ENCODE data around the gene GBF1.
A peak's percentile ranks its signal among the peaks of the same experiment; 100 is the strongest.
"Not testable (repeated sequence)": the region's sequence is repeated elsewhere in the genome, so short reads cannot be mapped to it uniquely, and the experiment has no call there.

Gene GBF1

GRCh38 chr10:102231357-102232318 lies 13.7 kb upstream of the GBF1 start:
- no peak for DNase-seq (ENCODE audit: low spot score)

- no peak for DNase-seq (ENCODE audit: low spot score)
These were observed 11.3 kb upstream of the GBF1 start for GRCh38 chr10:102233997-102234396.

GRCh38 chr10:102234888-102235597 lies 10.3 kb upstream of the GBF1 start:
- no peak for DNase-seq (ENCODE audit: low spot score)

- DNase-seq (ENCODE audit: low spot score): no peak
These were observed 9.8 kb upstream of the GBF1 start for GRCh38 chr10:102235598-102235920.

- DNase-seq (ENCODE audit: low spot score): no peak
These were observed 9.3 kb upstream of the GBF1 start for GRCh38 chr10:102236006-102236405.

- no peak for DNase-seq (ENCODE audit: low spot score)
These were observed 7.5 kb upstream of the GBF1 start for GRCh38 chr10:102237711-102238252.

- DNase-seq (ENCODE audit: low spot score): no peak
These were observed 4.8 kb upstream of the GBF1 start for GRCh38 chr10:102240467-102241031.

GRCh38 chr10:102241032-102241443 lies 4.3 kb upstream of the GBF1 start:
- no peak for DNase-seq (ENCODE audit: low spot score)

GRCh38 chr10:102241444-102242117 lies 3.8 kb upstream of the GBF1 start, which contains the start of gene PITX3:
PITX3 (minus strand) TSS chr10:102241512; CDS start chr10:102232080, 9,432 bp downstream.
- DNase-seq (ENCODE audit: low spot score): peak; percentile 40

GRCh38 chr10:102242118-102242485 lies 3.2 kb upstream of the GBF1 start:
- DNase-seq (ENCODE audit: low spot score): no peak

- no peak for DNase-seq (ENCODE audit: low spot score)
These were observed 2.0 kb upstream of the GBF1 start for GRCh38 chr10:102243309-102243708.

GRCh38 chr10:102245932-102246251 lies 560 bp downstream of the GBF1 start:
- DNase-seq (ENCODE audit: low spot score): no peak

GRCh38 chr10:102246261-102246660 lies 929 bp downstream of the GBF1 start:
- no peak for DNase-seq (ENCODE audit: low spot score)

GRCh38 chr10:102247734-102248133 lies 2.4 kb downstream of the GBF1 start:
- no peak for DNase-seq (ENCODE audit: low spot score)

GRCh38 chr10:102252508-102252907 lies 7.2 kb downstream of the GBF1 start:
- not testable (repeated sequence) for DNase-seq (ENCODE audit: low spot score)

GRCh38 chr10:102254426-102254825 lies 9.1 kb downstream of the GBF1 start:
- no peak for DNase-seq (ENCODE audit: low spot score)

GRCh38 chr10:102255404-102255803 lies 10.1 kb downstream of the GBF1 start:
- no peak for DNase-seq (ENCODE audit: low spot score)

- no peak for DNase-seq (ENCODE audit: low spot score)
These were observed 15.9 kb downstream of the GBF1 start for GRCh38 chr10:102261196-102261595.

- no peak for DNase-seq (ENCODE audit: low spot score)
These were observed 16.5 kb downstream of the GBF1 start for GRCh38 chr10:102261842-102262241.

GRCh38 chr10:102262744-102263370 lies 17.5 kb downstream of the GBF1 start:
- no peak for DNase-seq (ENCODE audit: low spot score)

- DNase-seq (ENCODE audit: low spot score): no peak
These were observed 19.0 kb downstream of the GBF1 start for GRCh38 chr10:102264371-102264770.

- DNase-seq (ENCODE audit: low spot score): no peak
These were observed 21.3 kb downstream of the GBF1 start for GRCh38 chr10:102266670-102267069.

All from putamen (tissue), 1 donor.